Activated CD8-positive, alpha-beta memory T cell treated with anti-CD3 and anti-CD28 coated beads, Interleukin-2, amount 50 U/mL, for 1 hour (primary cell): ENCODE measurements around the gene SGCA.

Source experiments
- DNase-seq: peaks from one replicate; pipeline ENCODE4 v3.0.0-alpha.2; 2020; ENCODE audit errors: extremely low read depth

Gene SGCA

GRCh38 chr17:50165867-50166517 lies at the start of gene SGCA:
TSS of gene SGCA (plus strand) at chr17:50166005. CDS start at chr17:50166041, 36 bp downstream.
- DNase-seq, result no peak

GRCh38 chr17:50117202-50118051 lies 48.4 kb upstream of the SGCA start:
- peak; percentile 16 for DNase-seq

- no peak for DNase-seq
These were observed 47.6 kb upstream of the SGCA start for GRCh38 chr17:50118076-50118827.

- no peak for DNase-seq
These were observed 47.0 kb upstream of the SGCA start for GRCh38 chr17:50118828-50119218.

GRCh38 chr17:50120475-50121253 lies 45.1 kb upstream of the SGCA start:
- no peak for DNase-seq

- DNase-seq, result no peak
These were observed 42.9 kb upstream of the SGCA start for GRCh38 chr17:50122945-50123344.

- DNase-seq, result no peak
These were observed 42.0 kb upstream of the SGCA start for GRCh38 chr17:50123649-50124349.

GRCh38 chr17:50125420-50125997 lies 40.3 kb upstream of the SGCA start:
- DNase-seq, result no peak

GRCh38 chr17:50127697-50128361 lies 38.0 kb upstream of the SGCA start:
- DNase-seq, result no peak

GRCh38 chr17:50128441-50129352 lies 37.1 kb upstream of the SGCA start:
- DNase-seq, result no peak

GRCh38 chr17:50129353-50129727 lies 36.5 kb upstream of the SGCA start:
- no peak for DNase-seq

GRCh38 chr17:50129728-50130558 lies 35.9 kb upstream of the SGCA start, which contains the start of gene SAMD14:
TSS of gene SAMD14 (minus strand) at chr17:50130160. CDS start at chr17:50124959, 5,201 bp downstream.
- DNase-seq, result no peak

- no peak for DNase-seq
These were observed 35.1 kb upstream of the SGCA start for GRCh38 chr17:50130559-50131305.

- DNase-seq, result no peak
These were observed 33.6 kb upstream of the SGCA start for GRCh38 chr17:50132104-50132794.

- DNase-seq, result no peak
These were observed 32.6 kb upstream of the SGCA start for GRCh38 chr17:50133028-50133768.

GRCh38 chr17:50133769-50134099 lies 32.1 kb upstream of the SGCA start:
- DNase-seq, result no peak
